Calu3 (cell line): ENCODE results near the gene NRIP1. TPM values are rescaled to one million over a fixed set of nuclear protein-coding genes. Genes with fewer than 3 reads are reported as not detected.

Experiments
- BruUV-seq: library from RNA; stranded (reverse); fragments of 400-500 nt; replicated peaks from 2 replicates; lab custom pipeline; 2021; lab: Mats Ljungman, UMichigan
- CTCF ChIA-PET: fragments of 300-600 bp; sonication (Branson Sonifier 250); formaldehyde crosslinking; loops from one replicate; lab custom pipeline; 2022; ENCODE audit warnings: antibody characterized with exemption; lab: Charles Lee
- DNase-seq: peaks from one replicate; pipeline ENCODE4 v3.0.0; 2022
- H3K27ac Mint-ChIP-seq: one replicate; pipeline ENCODE4 v1.8.0; 2022; ENCODE audit warnings: mixed read lengths; ENCODE audit not compliant: unreplicated experiment
- H3K27me3 Mint-ChIP-seq: one replicate; pipeline ENCODE4 v1.8.0; 2022; ENCODE audit warnings: mixed read lengths; ENCODE audit not compliant: unreplicated experiment
- H3K36me3 Mint-ChIP-seq: one replicate; pipeline ENCODE4 v1.8.0; 2022; ENCODE audit warnings: mild to moderate bottlenecking, moderate library complexity, mixed read lengths; ENCODE audit not compliant: insufficient read depth, unreplicated experiment
- H3K4me1 Mint-ChIP-seq: one replicate; pipeline ENCODE4 v1.8.0; 2022; ENCODE audit warnings: mild to moderate bottlenecking, low read depth, mixed read lengths; ENCODE audit not compliant: unreplicated experiment
- H3K4me3 Mint-ChIP-seq: one replicate; pipeline ENCODE4 v1.8.0; 2022; ENCODE audit warnings: mild to moderate bottlenecking, low read depth, moderate library complexity, mixed read lengths; ENCODE audit not compliant: unreplicated experiment
- H3K9me3 Mint-ChIP-seq: one replicate; pipeline ENCODE4 v1.8.0; 2022; ENCODE audit warnings: low read depth, mixed read lengths; ENCODE audit not compliant: unreplicated experiment
- intact Hi-C: fragments of 100-400 bp; cut with micrococcal nuclease; formaldehyde crosslinking; loops from one replicate; pipeline ENCODE4 v1.10.0; 2022; ENCODE audit not compliant: unreplicated experiment
- total RNA-seq: library from RNA; stranded (reverse); gene quantifications from 2 replicates; pipeline ENCODE4 v1.2.3, GENCODE V29; 2022
- TF ChIP-seq, protein P1 (sequence below): fragments of 200-600 bp; IDR thresholded peaks from one replicate; pipeline ENCODE4 v1.8.0; 2022; ENCODE audit warnings: antibody characterized with exemption; ENCODE audit not compliant: unreplicated experiment

NRIP1 gene
- total RNA-seq, 1 experiment from 2014 or later: 58.7 TPM

DNA sequence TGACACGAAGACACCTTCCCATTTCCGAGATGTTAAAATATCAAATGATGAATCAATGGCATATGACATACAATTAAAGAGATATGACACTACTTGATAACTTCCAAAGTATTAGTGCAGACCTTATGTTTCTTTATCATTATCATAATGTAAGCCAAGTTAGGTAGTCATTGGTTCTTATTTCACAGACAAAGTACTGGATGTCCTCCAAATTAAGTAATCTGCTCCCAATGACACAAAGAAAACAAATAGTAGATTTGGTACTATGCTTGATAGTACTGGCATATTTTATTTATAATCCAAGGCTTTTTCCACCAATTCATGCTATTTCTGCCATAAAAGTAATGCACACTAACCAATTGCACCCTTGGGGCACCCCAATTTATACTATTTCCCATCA is 11.9 kb upstream of the NRIP1 start:
- H3K27me3 Mint-ChIP-seq: no peaks in the 10 kb centered on the region

DNA sequence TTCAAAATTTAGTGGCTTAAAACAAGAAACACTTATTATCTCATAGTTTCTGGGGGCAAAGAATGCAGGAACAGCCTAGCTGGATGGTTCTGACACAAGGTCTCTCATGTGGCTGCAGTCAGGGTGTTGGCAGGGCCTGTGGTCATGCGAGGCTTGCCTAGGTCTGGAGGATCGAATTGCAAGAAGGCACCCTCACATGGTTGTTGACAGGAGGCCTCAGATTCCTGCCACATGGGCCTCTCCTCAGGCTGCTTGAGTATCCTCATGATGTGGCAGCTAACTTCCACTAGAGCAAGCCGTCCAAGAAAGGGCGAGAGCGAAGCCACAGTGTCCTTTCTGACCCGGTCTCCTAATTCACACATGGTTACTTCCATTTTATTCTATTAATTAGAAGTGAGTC is 6.2 kb upstream of the NRIP1 start:
- no peak overlapping the region for H3K27ac Mint-ChIP-seq
- TF ChIP-seq, protein P1, sequence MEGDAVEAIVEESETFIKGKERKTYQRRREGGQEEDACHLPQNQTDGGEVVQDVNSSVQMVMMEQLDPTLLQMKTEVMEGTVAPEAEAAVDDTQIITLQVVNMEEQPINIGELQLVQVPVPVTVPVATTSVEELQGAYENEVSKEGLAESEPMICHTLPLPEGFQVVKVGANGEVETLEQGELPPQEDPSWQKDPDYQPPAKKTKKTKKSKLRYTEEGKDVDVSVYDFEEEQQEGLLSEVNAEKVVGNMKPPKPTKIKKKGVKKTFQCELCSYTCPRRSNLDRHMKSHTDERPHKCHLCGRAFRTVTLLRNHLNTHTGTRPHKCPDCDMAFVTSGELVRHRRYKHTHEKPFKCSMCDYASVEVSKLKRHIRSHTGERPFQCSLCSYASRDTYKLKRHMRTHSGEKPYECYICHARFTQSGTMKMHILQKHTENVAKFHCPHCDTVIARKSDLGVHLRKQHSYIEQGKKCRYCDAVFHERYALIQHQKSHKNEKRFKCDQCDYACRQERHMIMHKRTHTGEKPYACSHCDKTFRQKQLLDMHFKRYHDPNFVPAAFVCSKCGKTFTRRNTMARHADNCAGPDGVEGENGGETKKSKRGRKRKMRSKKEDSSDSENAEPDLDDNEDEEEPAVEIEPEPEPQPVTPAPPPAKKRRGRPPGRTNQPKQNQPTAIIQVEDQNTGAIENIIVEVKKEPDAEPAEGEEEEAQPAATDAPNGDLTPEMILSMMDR: no peak
- CTCF ChIA-PET: no interaction called here
- BruUV-seq: no TSS peak
- intact Hi-C loops: no loop called here
- DNase-seq: no peak
- H3K4me3 Mint-ChIP-seq: no peak overlapping the region
- peaks cover 18% of the 10 kb centered on the region for H3K4me1 Mint-ChIP-seq
- H3K9me3 Mint-ChIP-seq: peaks cover 2% of the 10 kb centered on the region
- H3K27me3 Mint-ChIP-seq: no peaks in the 10 kb centered on the region
- peaks cover 3% of the 10 kb centered on the region for H3K36me3 Mint-ChIP-seq

More for the DNA sequence above, 11.9 kb upstream of the NRIP1 start:
- H3K4me3 Mint-ChIP-seq: no peak overlapping the region
- CTCF ChIA-PET: no interaction called here
- no peak for DNase-seq
- TF ChIP-seq, protein P1: no peak
- intact Hi-C loops: no loop called here
- no peaks in the 10 kb centered on the region for H3K36me3 Mint-ChIP-seq
- H3K9me3 Mint-ChIP-seq: peaks cover 2% of the 10 kb centered on the region
- no TSS peak for BruUV-seq
- H3K27ac Mint-ChIP-seq: no peak overlapping the region
- no peaks in the 10 kb centered on the region for H3K4me1 Mint-ChIP-seq

DNA sequence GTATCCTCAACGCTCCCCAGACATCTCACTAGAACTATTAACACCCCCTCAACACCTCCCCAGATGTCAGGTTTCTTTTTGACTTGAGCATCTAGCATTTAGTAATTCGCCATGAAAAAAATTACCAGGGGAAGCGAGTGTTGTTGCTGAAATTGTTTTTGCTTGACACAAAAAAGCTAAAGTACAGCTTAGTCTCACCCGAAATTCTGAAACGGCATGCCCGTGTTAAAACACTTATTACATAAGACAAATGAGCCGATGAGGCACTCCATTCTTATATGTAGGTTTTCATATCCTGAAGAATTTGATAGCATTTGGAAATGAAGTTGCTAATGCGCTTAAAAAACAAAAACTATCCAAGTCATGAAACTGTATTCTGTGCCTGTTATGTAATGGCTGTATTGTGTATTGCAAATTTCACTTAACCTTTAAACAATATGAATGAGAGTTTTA is 1.3 kb upstream of the NRIP1 start:
- no peaks in the 10 kb centered on the region for H3K27me3 Mint-ChIP-seq
- intact Hi-C loops: no loop called here
- TF ChIP-seq, protein P1: no peak
- BruUV-seq: no TSS peak
- peak overlapping the region; percentile 72 for H3K4me3 Mint-ChIP-seq
- peak overlapping the region; percentile 94 for H3K27ac Mint-ChIP-seq
- CTCF ChIA-PET: interaction anchor here (0.7 to 2.0 kb wide), 2 partner anchors 9 to 487 kb away, joined by 5 to 11 read pairs; no protein-coding TSS in a partner anchor
- H3K36me3 Mint-ChIP-seq: peaks cover 47% of the 10 kb centered on the region
- H3K4me1 Mint-ChIP-seq: peaks cover 32% of the 10 kb centered on the region
- H3K9me3 Mint-ChIP-seq: no peaks in the 10 kb centered on the region
- DNase-seq: no peak

DNA sequence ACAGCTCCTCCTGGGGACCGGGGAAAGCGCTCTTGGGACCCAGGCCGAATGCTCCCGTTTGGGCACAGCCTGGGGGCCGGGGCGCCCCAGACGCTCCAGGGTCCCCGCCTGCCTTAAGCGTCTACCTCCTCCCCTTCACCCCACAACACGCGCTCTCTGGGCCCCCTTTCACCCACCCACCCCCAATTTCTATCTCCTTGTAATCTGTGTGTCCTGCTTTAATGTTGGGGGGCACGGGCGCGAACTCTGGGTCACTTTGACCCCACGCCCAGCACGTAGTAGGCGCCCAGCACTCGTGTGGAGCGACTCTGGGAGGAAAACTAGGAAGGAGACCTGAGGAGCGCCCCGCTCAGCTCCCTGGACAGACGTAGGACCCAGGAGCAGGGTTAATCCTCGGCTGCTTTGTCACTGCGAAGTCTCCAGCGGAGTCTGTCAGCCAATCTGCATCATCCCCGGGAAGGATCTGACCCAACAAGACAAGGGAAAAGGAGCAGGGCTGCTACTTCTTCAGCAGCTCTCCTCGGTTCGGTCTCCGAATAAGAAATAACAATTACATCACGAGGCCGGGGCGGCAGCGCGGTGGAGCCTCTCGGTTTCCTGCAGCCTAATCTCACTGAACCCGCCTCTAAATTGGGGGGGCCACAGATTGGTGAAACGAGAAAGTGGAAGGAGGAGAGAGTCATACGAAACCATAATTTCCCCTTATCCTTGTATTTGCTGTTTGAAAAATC is 757 bp upstream of the NRIP1 start:
- no peaks in the 10 kb centered on the region for H3K9me3 Mint-ChIP-seq
- intact Hi-C loops: no loop called here
- peak overlapping the region; percentile 72 for H3K4me3 Mint-ChIP-seq
- TF ChIP-seq, protein P1: no peak
- H3K4me1 Mint-ChIP-seq: peaks cover 38% of the 10 kb centered on the region
- H3K36me3 Mint-ChIP-seq: peaks cover 53% of the 10 kb centered on the region
- peak; percentile 46 for DNase-seq
- H3K27me3 Mint-ChIP-seq: no peaks in the 10 kb centered on the region
- no TSS peak for BruUV-seq
- H3K27ac Mint-ChIP-seq: peak overlapping the region; percentile 94
- CTCF ChIA-PET: interaction anchor here (0.7 to 2.0 kb wide), 5 partner anchors 8 to 487 kb away, joined by 3 to 11 read pairs (median 5); no protein-coding TSS in a partner anchor
